Vagina (tissue), 2 donors: ENCODE results near the gene COL7A1.

Experiments used
- CTCF ChIP-seq, 3 experiments: fragments of 450-650 bp in 2 of 3; fragments of 200-600 bp in 1 of 3; sonication (generic) in 1 of 3; IDR thresholded peaks; one replicate each; pipeline ENCODE4 v1.5.1; 2017 to 2019; ENCODE audit warnings: antibody characterized with exemption in 3 of 3, mild to moderate bottlenecking in 2 of 3, moderate library complexity in 2 of 3
- POLR2AphosphoS5 ChIP-seq, 2 donors: sonication (generic); formaldehyde crosslinking; IDR thresholded peaks; one replicate each; pipeline ENCODE4 v1.9.0; 2017; ENCODE audit warnings: antibody characterized with exemption in 2 of 2, mild to moderate bottlenecking in 2 of 2, low read depth in 1 of 2; ENCODE audit not compliant: insufficient read depth in 1 of 2

GRCh38 chr3:48546203-48546829, 48.8 kb downstream of the COL7A1 start:
- no peak for TF ChIP-seq POLR2AphosphoS5 (IDR thresholded peaks at IDR 0.05; ENCODE audit: insufficient read depth in 1 of 2, low read depth in 1 of 2)
- no peak for TF ChIP-seq CTCF (IDR thresholded peaks at IDR 0.05)
